Lower lobe of right lung (tissue), 2 donors: ENCODE measurements around the gene DRD2. TPM values are rescaled to one million over a fixed set of nuclear protein-coding genes. Genes with fewer than 3 reads are reported as not detected.
A peak's percentile ranks its signal among the peaks of the same experiment; 100 is the strongest.
"Not testable (repeated sequence)": the region's sequence is repeated elsewhere in the genome, so short reads cannot be mapped to it uniquely, and the experiment has no call there.

Experiments
- ATAC-seq, 2 donors: fragments of 200-7000 bp; cut with Tn5 transposase; one replicate each; pipeline ENCODE4 v1.9.1; 2020 to 2022; ENCODE audit warnings: mild to moderate bottlenecking in 2 of 2, moderate library complexity in 2 of 2
- DNase-seq: peaks from one replicate; pipeline ENCODE4 v3.0.0-alpha.2; 2020
- H3K27ac ChIP-seq: fragments of 200-600 bp; one replicate; pipeline ENCODE4 v1.8.0; 2022
- H3K27me3 ChIP-seq: fragments of 200-600 bp; one replicate; pipeline ENCODE4 v1.8.0; 2022; ENCODE audit warnings: low read depth
- H3K36me3 ChIP-seq: fragments of 200-600 bp; one replicate; pipeline ENCODE4 v1.8.0; 2022; ENCODE audit warnings: mild to moderate bottlenecking
- H3K4me1 ChIP-seq: fragments of 200-600 bp; one replicate; pipeline ENCODE4 v1.8.0; 2022
- H3K4me3 ChIP-seq: fragments of 200-600 bp; one replicate; pipeline ENCODE4 v1.8.0; 2022; ENCODE audit warnings: mild to moderate bottlenecking
- H3K9me3 ChIP-seq: fragments of 200-600 bp; one replicate; pipeline ENCODE4 v1.8.0; 2022
- intact Hi-C: fragments of 100-400 bp; cut with DNase I; formaldehyde crosslinking; loops from one replicate; pipeline ENCODE4 v1.11.0; 2022
- long read RNA-seq: library from polyadenylated mRNA; unstranded; transcript quantifications from one replicate; pipeline ENCODE4 v2.0.0, GENCODE V29; 2021
- total RNA-seq: library from RNA; stranded (reverse); fragmentation: NEBNext Ultra II Directional; extraction: Animal tissue kit (Norgen Biotek cat#: 25700); gene quantifications from one replicate; pipeline ENCODE4 v1.2.1, GENCODE V29; 2021
- TF ChIP-seq, protein P1 (sequence below): fragments of 200-600 bp; IDR thresholded peaks from one replicate; pipeline ENCODE4 v1.8.0; 2022; ENCODE audit warnings: antibody characterized with exemption, mild to moderate bottlenecking
- donor health status: DM: no; HTN: yes; CAD: no; lungs with severe emphysema.

The DRD2 gene
- not detected for total RNA-seq
- long read RNA-seq = 0 reads

DNA sequence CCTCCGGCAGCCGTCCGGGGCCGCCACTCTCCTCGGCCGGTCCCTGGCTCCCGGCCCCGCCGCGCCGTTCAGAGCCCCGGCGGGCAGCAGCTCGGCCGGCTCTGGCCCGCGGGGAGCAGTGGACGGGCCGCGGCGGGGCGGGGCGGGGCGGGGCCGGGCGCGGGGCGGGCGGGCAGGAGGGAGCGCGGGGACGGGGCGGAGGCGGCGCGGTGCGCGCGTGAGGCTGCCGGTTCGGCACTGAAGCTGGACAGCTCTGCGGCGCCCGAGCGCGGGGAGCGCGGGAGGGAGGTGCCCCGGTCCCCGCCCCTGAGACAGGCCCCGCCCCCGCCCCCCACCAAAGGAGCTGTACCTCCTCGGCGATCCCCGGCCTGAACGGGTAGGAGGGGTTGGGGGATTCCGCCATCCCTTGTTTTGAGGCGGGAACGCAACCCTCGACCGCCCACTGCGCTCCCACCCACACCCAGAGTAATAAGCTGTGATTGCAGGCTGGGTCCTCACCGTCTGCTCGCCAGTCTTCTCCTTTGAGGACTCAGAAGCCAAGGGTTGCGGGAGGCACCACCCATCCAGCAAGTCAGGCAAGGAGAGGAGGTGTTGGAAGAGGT is at the start of gene DRD2:
Gene DRD2 (minus strand): TSS at position 239 of the 602 bp plus-strand sequence. CDS start 50,747 bp downstream, outside the sequence.
- Histone ChIP-seq H3K9me3 (no peaks in the 10 kb centered on the region), H3K4me3 (peak within 1 kb of the TSS; percentile 2), H3K4me1 (peaks cover 5% of the 10 kb centered on the region), H3K27ac (no peak within 1 kb of the TSS), H3K36me3 (no peaks in the 10 kb centered on the region), H3K27me3 (peaks cover 77% of the 10 kb centered on the region)
- DNase-seq (no peak), ATAC-seq (peak; percentile 12)
- TF ChIP-seq, protein P1, sequence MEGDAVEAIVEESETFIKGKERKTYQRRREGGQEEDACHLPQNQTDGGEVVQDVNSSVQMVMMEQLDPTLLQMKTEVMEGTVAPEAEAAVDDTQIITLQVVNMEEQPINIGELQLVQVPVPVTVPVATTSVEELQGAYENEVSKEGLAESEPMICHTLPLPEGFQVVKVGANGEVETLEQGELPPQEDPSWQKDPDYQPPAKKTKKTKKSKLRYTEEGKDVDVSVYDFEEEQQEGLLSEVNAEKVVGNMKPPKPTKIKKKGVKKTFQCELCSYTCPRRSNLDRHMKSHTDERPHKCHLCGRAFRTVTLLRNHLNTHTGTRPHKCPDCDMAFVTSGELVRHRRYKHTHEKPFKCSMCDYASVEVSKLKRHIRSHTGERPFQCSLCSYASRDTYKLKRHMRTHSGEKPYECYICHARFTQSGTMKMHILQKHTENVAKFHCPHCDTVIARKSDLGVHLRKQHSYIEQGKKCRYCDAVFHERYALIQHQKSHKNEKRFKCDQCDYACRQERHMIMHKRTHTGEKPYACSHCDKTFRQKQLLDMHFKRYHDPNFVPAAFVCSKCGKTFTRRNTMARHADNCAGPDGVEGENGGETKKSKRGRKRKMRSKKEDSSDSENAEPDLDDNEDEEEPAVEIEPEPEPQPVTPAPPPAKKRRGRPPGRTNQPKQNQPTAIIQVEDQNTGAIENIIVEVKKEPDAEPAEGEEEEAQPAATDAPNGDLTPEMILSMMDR = no peak
- intact Hi-C loops = no loop called here

DNA sequence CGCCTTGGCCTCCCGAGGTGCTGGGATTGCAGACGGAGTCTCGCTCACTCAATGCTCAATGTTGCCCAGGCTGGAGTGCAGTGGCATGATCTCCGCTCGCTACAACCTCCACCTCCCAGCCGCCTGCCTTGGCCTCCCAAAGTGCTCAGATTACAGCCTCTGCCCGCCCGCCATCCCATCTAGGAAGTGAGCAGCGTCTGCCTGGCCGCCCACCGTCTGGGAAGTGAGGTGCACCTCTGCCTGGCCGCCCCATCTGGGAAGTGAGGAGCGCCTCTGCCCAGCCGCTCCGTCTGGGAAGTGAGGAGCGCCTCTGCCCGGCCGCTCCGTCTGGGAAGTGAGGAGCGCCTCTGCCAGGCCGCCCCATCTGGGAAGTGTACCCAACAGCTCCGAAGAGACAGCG is 48.7 kb upstream of the DRD2 start:
- DNase-seq, intact Hi-C loops: not testable (repeated sequence)

DNA sequence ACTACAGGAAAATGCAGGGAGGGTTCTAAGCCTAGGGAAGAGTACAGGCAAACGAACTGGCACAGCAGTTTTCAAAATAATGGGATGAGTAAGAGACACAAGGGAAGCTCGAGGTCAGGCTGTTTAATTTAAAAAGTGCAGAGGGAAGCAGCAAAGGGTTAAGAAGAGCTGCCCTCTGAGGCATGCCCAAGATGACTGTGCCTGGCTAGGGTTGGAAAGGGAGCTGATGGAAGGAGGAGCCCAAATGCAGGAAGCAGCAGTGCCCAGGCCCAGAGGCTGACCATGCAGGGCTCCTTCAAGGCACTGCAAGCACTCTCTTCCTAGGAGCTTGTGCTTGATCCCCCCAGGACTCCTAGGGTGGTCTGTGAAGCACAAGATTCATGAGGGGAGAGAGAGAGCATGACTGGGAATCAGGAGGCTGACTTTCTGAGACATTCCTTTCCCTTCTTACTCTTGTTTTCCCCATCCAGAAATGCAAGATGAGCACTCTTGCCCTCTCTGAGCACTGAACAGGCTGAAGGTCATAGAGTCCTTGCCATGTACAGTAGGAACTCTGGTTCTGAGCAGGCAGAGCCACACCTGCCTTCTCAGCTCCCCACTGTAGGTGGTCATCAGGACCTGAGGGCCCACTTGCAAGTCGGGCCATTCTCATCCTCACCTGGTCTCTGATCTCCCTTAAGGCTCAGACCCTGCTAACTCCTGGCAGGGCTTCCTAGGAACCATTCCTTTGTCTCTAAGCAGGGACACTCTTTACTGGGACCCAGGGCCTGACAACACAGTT is 46.7 kb upstream of the DRD2 start:
- no peak for DNase-seq
- Histone ChIP-seq H3K9me3 (no peaks in the 10 kb centered on the region), H3K36me3 (no peaks in the 10 kb centered on the region), H3K4me3 (no peak overlapping the region), H3K4me1 (no peaks in the 10 kb centered on the region), H3K27me3 (peaks cover 9% of the 10 kb centered on the region), H3K27ac (no peak overlapping the region)
- ATAC-seq = no peak
- intact Hi-C loops = no loop called here
- TF ChIP-seq, protein P1 = no peak

More for the DNA sequence above, 48.7 kb upstream of the DRD2 start:
- ATAC-seq, H3K4me3 ChIP-seq, H3K36me3 ChIP-seq, H3K9me3 ChIP-seq, H3K4me1 ChIP-seq, H3K27ac ChIP-seq: not testable (repeated sequence)
- H3K27me3 ChIP-seq = peaks cover 14% of the 10 kb centered on the region

DNA sequence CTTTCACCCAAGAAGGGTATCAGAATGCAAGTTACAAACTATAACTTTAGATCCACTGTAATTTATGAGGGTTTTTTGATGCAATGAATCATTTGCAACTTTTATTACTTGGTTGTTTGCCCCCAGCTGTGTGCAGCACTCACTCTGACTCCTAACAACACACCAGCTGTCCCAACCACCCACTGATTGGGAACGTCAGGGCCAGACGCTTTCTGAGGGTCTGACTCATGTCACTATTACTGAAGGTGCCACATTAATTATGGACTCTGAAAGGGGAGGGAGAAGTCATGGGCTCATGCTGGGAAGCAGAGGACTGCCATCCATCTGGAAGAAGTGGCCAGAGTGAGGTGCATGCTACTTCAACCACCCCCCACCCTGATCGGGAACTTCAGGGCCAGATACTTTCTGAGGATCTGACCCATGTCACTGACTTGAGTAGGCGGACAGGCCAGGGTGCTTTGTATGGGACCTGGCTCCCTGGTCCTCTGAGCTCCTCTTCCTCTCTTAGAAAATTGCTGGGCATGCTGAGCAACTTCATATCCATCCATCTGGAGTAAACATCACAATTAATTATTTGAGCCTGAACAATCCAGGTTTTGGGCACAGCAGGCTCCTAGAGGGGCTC is 44.9 kb upstream of the DRD2 start:
- TF ChIP-seq, protein P1 = no peak
- Histone ChIP-seq H3K4me3 (no peak overlapping the region), H3K4me1 (no peaks in the 10 kb centered on the region), H3K27me3 (peaks cover 9% of the 10 kb centered on the region), H3K9me3 (no peaks in the 10 kb centered on the region), H3K27ac (no peak overlapping the region), H3K36me3 (no peaks in the 10 kb centered on the region)
- ATAC-seq = no peak
- no peak for DNase-seq
- intact Hi-C loops = no loop called here

GRCh38 chr11:113518716-113519495 is 43.7 kb upstream of the DRD2 start:
- TF ChIP-seq, protein P1 = no peak
- Histone ChIP-seq H3K36me3 (no peaks in the 10 kb centered on the region), H3K9me3 (no peaks in the 10 kb centered on the region), H3K27me3 (peaks cover 9% of the 10 kb centered on the region), H3K27ac (no peak overlapping the region), H3K4me1 (no peaks in the 10 kb centered on the region), H3K4me3 (no peak overlapping the region)
- DNase-seq (no peak), ATAC-seq (no peak)
- intact Hi-C loops = no loop called here
